SK-N-SH treated with all-trans-retinoic acid at 6 μM for 48 hours (cell line): ENCODE measurements around the gene FGFR3.

ENCODE experiments used
- ATAC-seq: fragments of 200-7000 bp; cut with Tn5 transposase; 3 replicates; pipeline ENCODE4 v1.9.1; 2020; ENCODE audit warnings: mild to moderate bottlenecking, moderate library complexity
- ARNTL ChIP-seq: fragments of 450-650 bp; formaldehyde crosslinking; IDR thresholded peaks from 2 replicates; pipeline ENCODE4 v1.5.0; 2020; ENCODE audit warnings: low read depth, mild to moderate bottlenecking, moderate library complexity, borderline replicate concordance
- BACH2 ChIP-seq: fragments of 250-450 bp; sonication (Bioruptor Pico); IDR thresholded peaks from 2 replicates; pipeline ENCODE4 v1.9.0; 2021; ENCODE audit warnings: mild to moderate bottlenecking, borderline replicate concordance
- CSDC2 ChIP-seq: fragments of 250-450 bp; sonication (Bioruptor Pico); IDR thresholded peaks from 2 replicates; pipeline ENCODE4 v1.5.0; 2020; ENCODE audit warnings: mild to moderate bottlenecking, moderate library complexity
- ESRRG ChIP-seq: fragments of 250-450 bp; sonication (Bioruptor Pico); IDR thresholded peaks from 2 replicates; pipeline ENCODE4 v1.6.1; 2021; ENCODE audit warnings: mild to moderate bottlenecking
- GLIS3 ChIP-seq: fragments of 250-450 bp; sonication (Bioruptor Pico); IDR thresholded peaks from 2 replicates; pipeline ENCODE4 v1.5.0; 2020; ENCODE audit warnings: mild to moderate bottlenecking, moderate library complexity
- ISL1 ChIP-seq: fragments of 250-450 bp; sonication (Bioruptor Pico); IDR thresholded peaks from 2 replicates; pipeline ENCODE4 v2.1.2; 2022; ENCODE audit warnings: mild to moderate bottlenecking, moderate library complexity
- OSR1 ChIP-seq: fragments of 250-450 bp; sonication (Bioruptor Pico); IDR thresholded peaks from 2 replicates; pipeline ENCODE4 v1.8.0; 2022; ENCODE audit warnings: moderate library complexity, mild to moderate bottlenecking, inconsistent platforms
- PPARA ChIP-seq: fragments of 250-450 bp; sonication (Bioruptor Pico); IDR thresholded peaks from 2 replicates; pipeline ENCODE4 v1.5.0; 2020; ENCODE audit warnings: mild to moderate bottlenecking, borderline replicate concordance
- RARB ChIP-seq: fragments of 250-450 bp; sonication (Bioruptor Pico); IDR thresholded peaks from 2 replicates; pipeline ENCODE4 v1.8.0; 2021; ENCODE audit warnings: mild to moderate bottlenecking, moderate library complexity
- SNAI2 ChIP-seq: fragments of 250-450 bp; sonication (Bioruptor Pico); IDR thresholded peaks from 2 replicates; pipeline ENCODE4 v1.5.0; 2020; ENCODE audit warnings: mild to moderate bottlenecking, moderate library complexity
- TCF4 ChIP-seq: fragments of 250-450 bp; sonication (Bioruptor Pico); IDR thresholded peaks from 2 replicates; pipeline ENCODE4 v1.8.0; 2021; ENCODE audit warnings: mild to moderate bottlenecking, moderate library complexity, borderline replicate concordance
- TOX ChIP-seq: fragments of 250-450 bp; sonication (Bioruptor Pico); IDR thresholded peaks from 2 replicates; pipeline ENCODE4 v1.8.0; 2021; ENCODE audit warnings: mild to moderate bottlenecking, moderate library complexity, borderline replicate concordance
- ZC3H10 ChIP-seq: fragments of 250-450 bp; sonication (Bioruptor Pico); IDR thresholded peaks from 2 replicates; pipeline ENCODE4 v1.5.1; 2021; ENCODE audit warnings: mild to moderate bottlenecking, moderate library complexity
- ZFP3 ChIP-seq: fragments of 250-450 bp; sonication (Bioruptor Pico); IDR thresholded peaks from 2 replicates; pipeline ENCODE4 v1.5.0; 2020; ENCODE audit warnings: mild to moderate bottlenecking, moderate library complexity
- ZFP30 ChIP-seq: fragments of 450-650 bp; formaldehyde crosslinking; IDR thresholded peaks from 2 replicates; pipeline ENCODE4 v1.5.0; 2022; ENCODE audit warnings: mild to moderate bottlenecking, moderate library complexity
- ZNF565 ChIP-seq: fragments of 450-650 bp; formaldehyde crosslinking; conservative IDR thresholded peaks from 2 replicates; pipeline ENCODE4 v1.5.0; 2020; ENCODE audit warnings: low read depth, mild to moderate bottlenecking, moderate library complexity
- ZNF70 ChIP-seq: fragments of 450-650 bp; formaldehyde crosslinking; IDR thresholded peaks from 2 replicates; pipeline ENCODE4 v1.5.0; 2020; ENCODE audit warnings: mild to moderate bottlenecking, moderate library complexity
- ZNF8 ChIP-seq: fragments of 450-650 bp; formaldehyde crosslinking; IDR thresholded peaks from 2 replicates; pipeline ENCODE4 v1.5.0; 2020; ENCODE audit warnings: mild to moderate bottlenecking, moderate library complexity
- TF ChIP-seq, protein P1 (sequence below): fragments of 250-450 bp; sonication (Bioruptor Pico); IDR thresholded peaks from 2 replicates; pipeline ENCODE4 v1.5.1; 2021; ENCODE audit warnings: mild to moderate bottlenecking, moderate library complexity
- TF ChIP-seq, protein P2 (sequence below): fragments of 250-450 bp; sonication (Bioruptor Pico); IDR thresholded peaks from 2 replicates; pipeline ENCODE4 v1.8.0; 2021; ENCODE audit warnings: low read depth, mild to moderate bottlenecking, moderate library complexity, borderline replicate concordance
- TF ChIP-seq, protein P3 (sequence below): fragments of 250-450 bp; sonication (Bioruptor Pico); IDR thresholded peaks from 2 replicates; pipeline ENCODE4 v1.5.0; 2020; ENCODE audit warnings: mild to moderate bottlenecking, moderate library complexity

The FGFR3 gene

DNA sequence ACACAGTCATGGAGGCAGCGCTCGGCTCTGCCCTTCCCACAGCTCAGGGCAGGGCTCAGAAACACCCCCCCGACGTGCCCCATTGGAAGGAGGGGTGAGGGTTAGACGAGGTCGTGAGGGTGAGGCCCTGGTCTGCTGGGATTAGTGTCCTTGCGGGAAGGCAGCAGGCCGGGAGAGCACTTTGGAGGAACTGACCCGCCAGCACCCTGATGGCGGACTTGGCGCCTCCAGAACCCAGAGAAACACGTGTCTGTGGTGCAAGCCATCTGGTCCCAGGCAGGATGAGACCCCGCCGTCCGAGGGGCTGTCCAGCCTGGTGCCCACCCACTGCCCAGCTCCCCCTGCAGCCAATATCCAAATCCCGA is 45.5 kb upstream of the FGFR3 start:
- no peak for ATAC-seq
- TF ChIP-seq ZNF70 (CRISPR knock-in tag), result no peak
- TF ChIP-seq PPARA (CRISPR knock-in tag), result no peak
- no peak for TF ChIP-seq SNAI2 (CRISPR knock-in tag)
- no peak for TF ChIP-seq BACH2 (CRISPR knock-in tag)
- TF ChIP-seq, all 23 proteins: peak for 0

DNA sequence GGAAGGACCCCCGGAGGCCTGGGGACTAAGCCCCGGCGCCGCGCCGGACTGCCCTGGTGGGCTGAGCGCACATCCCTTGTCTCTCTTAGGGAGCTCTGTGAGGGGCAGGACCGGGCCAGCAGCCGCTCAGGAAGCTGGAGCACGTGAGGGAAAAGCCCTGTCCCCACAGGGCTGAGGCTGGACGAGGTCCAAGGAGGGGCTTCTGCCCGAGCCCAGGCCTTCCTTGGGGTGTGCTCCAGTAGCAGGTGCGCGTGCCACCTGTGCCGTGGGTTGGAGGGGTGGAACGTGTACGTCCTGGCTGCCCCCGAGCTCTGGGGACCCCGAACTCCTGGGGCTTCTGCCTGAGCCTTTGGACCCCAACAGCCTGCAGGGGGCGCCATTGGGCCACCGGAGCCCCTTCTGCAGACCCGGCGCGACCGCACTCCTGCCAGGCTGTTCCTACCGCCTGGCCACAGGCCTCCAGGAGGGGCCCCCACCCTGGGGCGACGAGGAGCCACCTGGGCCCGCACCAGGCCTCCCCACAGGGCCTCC is 44.6 kb upstream of the FGFR3 start:
- peak; percentile 72 for ATAC-seq
- peak; percentile 90 for TF ChIP-seq ZFP3
- no peak for TF ChIP-seq ZFP30 (CRISPR knock-in tag)
- TF ChIP-seq ZNF565 (CRISPR knock-in tag), result no peak
- TF ChIP-seq, protein P1, sequence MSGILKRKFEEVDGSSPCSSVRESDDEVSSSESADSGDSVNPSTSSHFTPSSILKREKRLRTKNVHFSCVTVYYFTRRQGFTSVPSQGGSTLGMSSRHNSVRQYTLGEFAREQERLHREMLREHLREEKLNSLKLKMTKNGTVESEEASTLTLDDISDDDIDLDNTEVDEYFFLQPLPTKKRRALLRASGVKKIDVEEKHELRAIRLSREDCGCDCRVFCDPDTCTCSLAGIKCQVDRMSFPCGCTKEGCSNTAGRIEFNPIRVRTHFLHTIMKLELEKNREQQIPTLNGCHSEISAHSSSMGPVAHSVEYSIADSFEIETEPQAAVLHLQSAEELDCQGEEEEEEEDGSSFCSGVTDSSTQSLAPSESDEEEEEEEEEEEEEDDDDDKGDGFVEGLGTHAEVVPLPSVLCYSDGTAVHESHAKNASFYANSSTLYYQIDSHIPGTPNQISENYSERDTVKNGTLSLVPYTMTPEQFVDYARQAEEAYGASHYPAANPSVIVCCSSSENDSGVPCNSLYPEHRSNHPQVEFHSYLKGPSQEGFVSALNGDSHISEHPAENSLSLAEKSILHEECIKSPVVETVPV (CRISPR knock-in tag), result no peak
- no peak for TF ChIP-seq ARNTL (CRISPR knock-in tag)
- TF ChIP-seq, protein P2, sequence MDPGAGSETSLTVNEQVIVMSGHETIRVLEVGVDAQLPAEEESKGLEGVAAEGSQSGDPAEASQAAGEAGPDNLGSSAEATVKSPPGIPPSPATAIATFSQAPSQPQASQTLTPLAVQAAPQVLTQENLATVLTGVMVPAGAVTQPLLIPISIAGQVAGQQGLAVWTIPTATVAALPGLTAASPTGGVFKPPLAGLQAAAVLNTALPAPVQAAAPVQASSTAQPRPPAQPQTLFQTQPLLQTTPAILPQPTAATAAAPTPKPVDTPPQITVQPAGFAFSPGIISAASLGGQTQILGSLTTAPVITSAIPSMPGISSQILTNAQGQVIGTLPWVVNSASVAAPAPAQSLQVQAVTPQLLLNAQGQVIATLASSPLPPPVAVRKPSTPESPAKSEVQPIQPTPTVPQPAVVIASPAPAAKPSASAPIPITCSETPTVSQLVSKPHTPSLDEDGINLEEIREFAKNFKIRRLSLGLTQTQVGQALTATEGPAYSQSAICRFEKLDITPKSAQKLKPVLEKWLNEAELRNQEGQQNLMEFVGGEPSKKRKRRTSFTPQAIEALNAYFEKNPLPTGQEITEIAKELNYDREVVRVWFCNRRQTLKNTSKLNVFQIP (CRISPR knock-in tag), result no peak
- TF ChIP-seq ZNF70 (CRISPR knock-in tag), result no peak

DNA sequence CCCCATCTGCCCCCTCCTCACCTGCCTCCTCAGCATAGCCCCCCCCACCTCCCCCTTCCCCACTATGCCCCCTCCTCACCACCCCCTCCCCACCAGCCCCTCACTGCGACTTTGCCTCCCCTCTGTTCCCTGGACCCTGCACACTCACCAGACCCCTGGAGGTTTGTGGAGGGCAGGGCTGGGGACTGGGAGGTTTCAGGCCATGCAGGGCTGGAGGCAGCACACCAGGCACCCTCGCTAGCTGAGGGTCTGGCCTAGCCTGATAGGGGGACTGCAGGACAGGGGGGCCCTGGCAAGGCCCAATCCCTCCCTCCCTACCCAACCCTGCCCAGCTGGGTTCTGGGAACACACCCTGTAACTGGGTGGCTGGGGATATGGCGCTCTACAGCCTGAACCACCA is 43.7 kb upstream of the FGFR3 start:
- ATAC-seq, result no peak
- TF ChIP-seq, protein P1 (CRISPR knock-in tag), result no peak
- TF ChIP-seq BACH2 (CRISPR knock-in tag), result no peak
- no peak for TF ChIP-seq TCF4 (CRISPR knock-in tag)
- TF ChIP-seq ZNF70 (CRISPR knock-in tag), result no peak
- TF ChIP-seq, protein P3, sequence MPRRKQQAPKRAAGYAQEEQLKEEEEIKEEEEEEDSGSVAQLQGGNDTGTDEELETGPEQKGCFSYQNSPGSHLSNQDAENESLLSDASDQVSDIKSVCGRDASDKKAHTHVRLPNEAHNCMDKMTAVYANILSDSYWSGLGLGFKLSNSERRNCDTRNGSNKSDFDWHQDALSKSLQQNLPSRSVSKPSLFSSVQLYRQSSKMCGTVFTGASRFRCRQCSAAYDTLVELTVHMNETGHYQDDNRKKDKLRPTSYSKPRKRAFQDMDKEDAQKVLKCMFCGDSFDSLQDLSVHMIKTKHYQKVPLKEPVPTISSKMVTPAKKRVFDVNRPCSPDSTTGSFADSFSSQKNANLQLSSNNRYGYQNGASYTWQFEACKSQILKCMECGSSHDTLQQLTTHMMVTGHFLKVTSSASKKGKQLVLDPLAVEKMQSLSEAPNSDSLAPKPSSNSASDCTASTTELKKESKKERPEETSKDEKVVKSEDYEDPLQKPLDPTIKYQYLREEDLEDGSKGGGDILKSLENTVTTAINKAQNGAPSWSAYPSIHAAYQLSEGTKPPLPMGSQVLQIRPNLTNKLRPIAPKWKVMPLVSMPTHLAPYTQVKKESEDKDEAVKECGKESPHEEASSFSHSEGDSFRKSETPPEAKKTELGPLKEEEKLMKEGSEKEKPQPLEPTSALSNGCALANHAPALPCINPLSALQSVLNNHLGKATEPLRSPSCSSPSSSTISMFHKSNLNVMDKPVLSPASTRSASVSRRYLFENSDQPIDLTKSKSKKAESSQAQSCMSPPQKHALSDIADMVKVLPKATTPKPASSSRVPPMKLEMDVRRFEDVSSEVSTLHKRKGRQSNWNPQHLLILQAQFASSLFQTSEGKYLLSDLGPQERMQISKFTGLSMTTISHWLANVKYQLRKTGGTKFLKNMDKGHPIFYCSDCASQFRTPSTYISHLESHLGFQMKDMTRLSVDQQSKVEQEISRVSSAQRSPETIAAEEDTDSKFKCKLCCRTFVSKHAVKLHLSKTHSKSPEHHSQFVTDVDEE (CRISPR knock-in tag), result no peak
- TF ChIP-seq, protein P2 (CRISPR knock-in tag), result no peak
- no peak for TF ChIP-seq ARNTL (CRISPR knock-in tag)
- TF ChIP-seq ZNF8 (CRISPR knock-in tag), result no peak
- TF ChIP-seq OSR1, result no peak
- no peak for TF ChIP-seq SNAI2 (CRISPR knock-in tag)
- TF ChIP-seq PPARA (CRISPR knock-in tag), result no peak
- no peak for TF ChIP-seq ISL1 (CRISPR knock-in tag)

DNA sequence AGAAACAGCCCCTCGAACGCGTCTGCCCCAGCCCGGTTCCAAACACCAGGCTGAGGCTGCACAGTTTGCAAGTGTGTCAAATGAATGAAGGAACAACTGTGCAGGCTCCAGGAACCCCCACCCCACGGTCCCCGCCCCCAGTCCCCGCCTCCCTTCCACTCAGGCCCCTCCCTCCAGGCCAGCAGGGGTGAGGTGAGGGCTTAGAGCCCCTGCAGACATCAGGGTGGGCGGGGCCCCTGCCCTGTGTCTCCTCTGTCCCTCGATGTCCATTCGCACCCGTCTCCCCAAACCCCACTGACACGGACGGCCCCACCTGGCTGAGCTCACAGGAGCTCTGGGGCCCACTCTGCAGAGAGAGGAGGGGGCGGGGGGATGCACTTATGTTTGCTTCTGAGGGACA is 43.3 kb upstream of the FGFR3 start:
- no peak for ATAC-seq
- TF ChIP-seq, protein P1 (CRISPR knock-in tag), result no peak
- TF ChIP-seq ZC3H10 (CRISPR knock-in tag) (no peak), GLIS3 (CRISPR knock-in tag) (no peak), RARB (CRISPR knock-in tag) (no peak), ZNF565 (CRISPR knock-in tag) (no peak), ZFP3 (no peak), ESRRG (CRISPR knock-in tag) (no peak), PPARA (CRISPR knock-in tag) (no peak), CSDC2 (CRISPR knock-in tag) (no peak), OSR1 (no peak), TOX (CRISPR knock-in tag) (no peak), ZNF70 (CRISPR knock-in tag) (no peak), SNAI2 (CRISPR knock-in tag) (no peak), ZNF8 (CRISPR knock-in tag) (no peak), BACH2 (CRISPR knock-in tag) (no peak)
- TF ChIP-seq, protein P3 (CRISPR knock-in tag), result no peak
